GM10248 (cell line): Measurements from ENCODE around the gene POLR2F.
"Not testable (repeated sequence)": the region's sequence is repeated elsewhere in the genome, so short reads cannot be mapped to it uniquely, and the experiment has no call there.

Experiments
- CTCF ChIA-PET: fragments of 300-600 bp; sonication (Branson Sonifier 250); formaldehyde crosslinking; extraction: SDS; loops from one replicate; lab custom pipeline; 2021; ENCODE audit warnings: antibody characterized with exemption; lab: Yijun Ruan, JAX
- POLR2A ChIA-PET: fragments of 350-650 bp; sonication (Branson Sonifier 250); formaldehyde crosslinking; extraction: SDS; loops from one replicate; lab custom pipeline; 2020; ENCODE audit warnings: antibody characterized with exemption; lab: Yijun Ruan, JAX
- DNase-seq: peaks from one replicate; pipeline ENCODE4 v3.0.0; 2012; ENCODE audit errors: extremely low spot score
- CTCF ChIP-seq: IDR thresholded peaks from 2 replicates; pipeline ENCODE4 v1.5.1; 2012; ENCODE audit warnings: mild to moderate bottlenecking, low read depth; ENCODE audit errors: extremely low read depth, missing control alignments, control extremely low read depth

Gene POLR2F

GRCh38 chr22:37951305-37951704, 2.2 kb upstream of the POLR2F start:
- TF ChIP-seq CTCF: no peak
- no peak for DNase-seq
- ChIA-PET CTCF (interaction anchor here (3.0 kb wide), 1 partner anchor 18 kb away, joined by 14 read pairs; no protein-coding TSS in a partner anchor), POLR2A (no interaction called here)

GRCh38 chr22:37952629-37953028, 870 bp upstream of the POLR2F start:
- POLR2A ChIA-PET, DNase-seq: not testable (repeated sequence)
- CTCF ChIA-PET: interaction anchor here (2.7 to 3.0 kb wide), 2 partner anchors 12 to 19 kb away, joined by 14 to 36 read pairs; no protein-coding TSS in a partner anchor

GRCh38 chr22:37953062-37953436, 450 bp upstream of the POLR2F start:
- CTCF ChIA-PET: interaction anchor here (0.9 to 2.7 kb wide), 9 partner anchors 12 to 321 kb away, joined by 3 to 36 read pairs (median 4); partner anchors contain the start of genes GCAT and MICALL1
- POLR2A ChIA-PET: interaction anchor here (0.8 kb wide), 1 partner anchor 109 kb away, joined by 3 read pairs; the partner anchor contains the start of gene ANKRD54

GRCh38 chr22:37954686-37955085, 1.2 kb downstream of the POLR2F start:
- ChIA-PET CTCF (interaction anchor here (0.7 to 2.7 kb wide), 9 partner anchors 10 to 138 kb away, joined by 3 to 36 read pairs (median 3); no protein-coding TSS in a partner anchor), POLR2A (no interaction called here)
- no peak for TF ChIP-seq CTCF
- DNase-seq: no peak

More at GRCh38 chr22:37953062-37953436, 450 bp upstream of the POLR2F start:
- TF ChIP-seq CTCF: no peak
- no peak for DNase-seq

GRCh38 chr22:37955825-37956397, 2.4 kb downstream of the POLR2F start:
- POLR2A ChIA-PET, DNase-seq: not testable (repeated sequence)
- CTCF ChIA-PET: interaction anchor here (2.0 kb wide), 1 partner anchor 9 kb away, joined by 13 read pairs; no protein-coding TSS in a partner anchor

GRCh38 chr22:37957232-37957631, 3.7 kb downstream of the POLR2F start:
- TF ChIP-seq CTCF: no peak
- CTCF ChIA-PET: interaction anchor here (0.8 to 2.0 kb wide), 2 partner anchors 8 to 14 kb away, joined by 3 to 13 read pairs; no protein-coding TSS in a partner anchor
- POLR2A ChIA-PET: no interaction called here
- no peak for DNase-seq

- TF ChIP-seq CTCF: no peak
- ChIA-PET POLR2A (interaction anchor here (0.6 to 0.7 kb wide), 2 partner anchors 42 to 132 kb away, joined by 4 read pairs; no protein-coding TSS in a partner anchor), CTCF (interaction anchor here (0.6 to 2.8 kb wide), 5 partner anchors 8 to 395 kb away, joined by 3 to 8 read pairs (median 3); no protein-coding TSS in a partner anchor)
- DNase-seq: no peak
Observed at GRCh38 chr22:37959231-37959825, 5.8 kb downstream of the POLR2F start.
